H1 (cell line): ENCODE data around the gene MTARC2. TPM values are rescaled to one million over a fixed set of nuclear protein-coding genes. Genes with fewer than 3 reads are reported as not detected.

Experiments
- ASH2L ChIP-seq: fragments of 200-600, 300-600 bp; sonication (generic); IDR thresholded peaks from one replicate; pipeline ENCODE4 v1.7.1; 2017; ENCODE audit warnings: low read length
- BCL11A ChIP-seq, 2 experiments: IDR thresholded peaks; one replicate each; pipeline ENCODE4 v1.6.1; 2011; ENCODE audit warnings: low read depth in 2 of 2, low read length in 2 of 2, mild to moderate bottlenecking in 2 of 2
- BRCA1 ChIP-seq: IDR thresholded peaks from 2 replicates; pipeline ENCODE4 v1.6.1; 2012; ENCODE audit warnings: low read depth, low read length, improper control_type of control experiment
- HDAC2 ChIP-seq, 2 experiments: fragments of 300-600 bp in 1 of 2; sonication (generic) in 1 of 2; IDR thresholded peaks; 2 replicates each; pipeline ENCODE4 v1.6.1; 2011 to 2012; ENCODE audit warnings: low read depth in 2 of 2, low read length in 2 of 2, mild to moderate bottlenecking in 2 of 2, moderate library complexity in 2 of 2, borderline replicate concordance in 1 of 2, inconsistent platforms in 1 of 2
- POLR2AphosphoS5 ChIP-seq: IDR thresholded peaks from 2 replicates; pipeline ENCODE4 v1.6.1; 2011; ENCODE audit warnings: low read depth, low read length
- SAP30 ChIP-seq: fragments of 300-600 bp; sonication (generic); IDR thresholded peaks from 2 replicates; pipeline ENCODE4 v1.7.1; 2012; ENCODE audit warnings: low read length, moderate library complexity, mild to moderate bottlenecking, inconsistent platforms; ENCODE audit not compliant: insufficient read depth, insufficient replicate concordance
- SIX5 ChIP-seq: IDR thresholded peaks from 2 replicates; pipeline ENCODE4 v1.6.1; 2011; ENCODE audit warnings: mild to moderate bottlenecking, low read depth, low read length
- polyA plus RNA-seq, 7 experiments: library from polyadenylated mRNA; depleted of rRNA in 3 of 7; stranded (reverse) in 5 of 7; unstranded in 2 of 7; fragments of >200 nt in 5 of 7; fragments of 200-250 nt in 2 of 7; gene quantifications; 1 replicate in 5 of 7; 2 replicates in 1 of 7; 4 replicates in 1 of 7; pipeline versions ENCODE4 v1.2.1 to v1.2.3, GENCODE V29; 2011 to 2013; ENCODE audit warnings: missing spikeins in 2 of 7, mixed read lengths in 2 of 7
- total RNA-seq: library from RNA; stranded (reverse); fragmentation: NEBNext Ultra II Directional; extraction: Animal tissue kit (Norgen Biotek cat#: 25700); gene quantifications from 2 replicates; pipeline ENCODE4 v1.2.1, GENCODE V29; 2021
- TF ChIP-seq, protein P1 (sequence below): fragments of 300-600 bp; sonication (generic); IDR thresholded peaks from 2 replicates; pipeline ENCODE4 v1.7.1; 2012; ENCODE audit warnings: low read length, moderate library complexity, mild to moderate bottlenecking, inconsistent platforms; ENCODE audit not compliant: insufficient replicate concordance

Gene MTARC2
- total and polyA plus RNA-seq, 2 of the 8 experiments (the other 6 are each of a cell fraction or from before 2014, with no cell fraction given) = 7.2 to 7.9 TPM

DNA sequence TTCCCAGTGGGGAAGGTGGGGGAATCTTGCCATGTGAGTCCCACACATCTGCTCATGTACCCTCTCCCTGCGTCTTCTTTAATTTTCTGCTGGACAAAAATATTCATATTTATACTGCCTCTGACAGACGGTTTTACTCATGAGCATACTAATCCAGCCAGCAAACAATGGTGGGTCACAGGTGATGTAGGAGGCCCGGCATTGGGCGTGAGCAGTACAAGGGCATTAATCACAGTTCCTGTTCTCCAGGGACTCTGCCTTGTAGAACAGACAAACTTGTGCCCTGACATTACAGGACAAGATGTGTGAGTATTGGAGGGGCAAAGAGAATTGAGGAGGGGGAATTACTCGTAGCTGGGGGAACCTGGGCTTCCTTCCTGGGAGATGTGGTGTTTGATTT, 63.6 kb downstream of the MTARC2 start (continued):
- TF ChIP-seq, protein P1, sequence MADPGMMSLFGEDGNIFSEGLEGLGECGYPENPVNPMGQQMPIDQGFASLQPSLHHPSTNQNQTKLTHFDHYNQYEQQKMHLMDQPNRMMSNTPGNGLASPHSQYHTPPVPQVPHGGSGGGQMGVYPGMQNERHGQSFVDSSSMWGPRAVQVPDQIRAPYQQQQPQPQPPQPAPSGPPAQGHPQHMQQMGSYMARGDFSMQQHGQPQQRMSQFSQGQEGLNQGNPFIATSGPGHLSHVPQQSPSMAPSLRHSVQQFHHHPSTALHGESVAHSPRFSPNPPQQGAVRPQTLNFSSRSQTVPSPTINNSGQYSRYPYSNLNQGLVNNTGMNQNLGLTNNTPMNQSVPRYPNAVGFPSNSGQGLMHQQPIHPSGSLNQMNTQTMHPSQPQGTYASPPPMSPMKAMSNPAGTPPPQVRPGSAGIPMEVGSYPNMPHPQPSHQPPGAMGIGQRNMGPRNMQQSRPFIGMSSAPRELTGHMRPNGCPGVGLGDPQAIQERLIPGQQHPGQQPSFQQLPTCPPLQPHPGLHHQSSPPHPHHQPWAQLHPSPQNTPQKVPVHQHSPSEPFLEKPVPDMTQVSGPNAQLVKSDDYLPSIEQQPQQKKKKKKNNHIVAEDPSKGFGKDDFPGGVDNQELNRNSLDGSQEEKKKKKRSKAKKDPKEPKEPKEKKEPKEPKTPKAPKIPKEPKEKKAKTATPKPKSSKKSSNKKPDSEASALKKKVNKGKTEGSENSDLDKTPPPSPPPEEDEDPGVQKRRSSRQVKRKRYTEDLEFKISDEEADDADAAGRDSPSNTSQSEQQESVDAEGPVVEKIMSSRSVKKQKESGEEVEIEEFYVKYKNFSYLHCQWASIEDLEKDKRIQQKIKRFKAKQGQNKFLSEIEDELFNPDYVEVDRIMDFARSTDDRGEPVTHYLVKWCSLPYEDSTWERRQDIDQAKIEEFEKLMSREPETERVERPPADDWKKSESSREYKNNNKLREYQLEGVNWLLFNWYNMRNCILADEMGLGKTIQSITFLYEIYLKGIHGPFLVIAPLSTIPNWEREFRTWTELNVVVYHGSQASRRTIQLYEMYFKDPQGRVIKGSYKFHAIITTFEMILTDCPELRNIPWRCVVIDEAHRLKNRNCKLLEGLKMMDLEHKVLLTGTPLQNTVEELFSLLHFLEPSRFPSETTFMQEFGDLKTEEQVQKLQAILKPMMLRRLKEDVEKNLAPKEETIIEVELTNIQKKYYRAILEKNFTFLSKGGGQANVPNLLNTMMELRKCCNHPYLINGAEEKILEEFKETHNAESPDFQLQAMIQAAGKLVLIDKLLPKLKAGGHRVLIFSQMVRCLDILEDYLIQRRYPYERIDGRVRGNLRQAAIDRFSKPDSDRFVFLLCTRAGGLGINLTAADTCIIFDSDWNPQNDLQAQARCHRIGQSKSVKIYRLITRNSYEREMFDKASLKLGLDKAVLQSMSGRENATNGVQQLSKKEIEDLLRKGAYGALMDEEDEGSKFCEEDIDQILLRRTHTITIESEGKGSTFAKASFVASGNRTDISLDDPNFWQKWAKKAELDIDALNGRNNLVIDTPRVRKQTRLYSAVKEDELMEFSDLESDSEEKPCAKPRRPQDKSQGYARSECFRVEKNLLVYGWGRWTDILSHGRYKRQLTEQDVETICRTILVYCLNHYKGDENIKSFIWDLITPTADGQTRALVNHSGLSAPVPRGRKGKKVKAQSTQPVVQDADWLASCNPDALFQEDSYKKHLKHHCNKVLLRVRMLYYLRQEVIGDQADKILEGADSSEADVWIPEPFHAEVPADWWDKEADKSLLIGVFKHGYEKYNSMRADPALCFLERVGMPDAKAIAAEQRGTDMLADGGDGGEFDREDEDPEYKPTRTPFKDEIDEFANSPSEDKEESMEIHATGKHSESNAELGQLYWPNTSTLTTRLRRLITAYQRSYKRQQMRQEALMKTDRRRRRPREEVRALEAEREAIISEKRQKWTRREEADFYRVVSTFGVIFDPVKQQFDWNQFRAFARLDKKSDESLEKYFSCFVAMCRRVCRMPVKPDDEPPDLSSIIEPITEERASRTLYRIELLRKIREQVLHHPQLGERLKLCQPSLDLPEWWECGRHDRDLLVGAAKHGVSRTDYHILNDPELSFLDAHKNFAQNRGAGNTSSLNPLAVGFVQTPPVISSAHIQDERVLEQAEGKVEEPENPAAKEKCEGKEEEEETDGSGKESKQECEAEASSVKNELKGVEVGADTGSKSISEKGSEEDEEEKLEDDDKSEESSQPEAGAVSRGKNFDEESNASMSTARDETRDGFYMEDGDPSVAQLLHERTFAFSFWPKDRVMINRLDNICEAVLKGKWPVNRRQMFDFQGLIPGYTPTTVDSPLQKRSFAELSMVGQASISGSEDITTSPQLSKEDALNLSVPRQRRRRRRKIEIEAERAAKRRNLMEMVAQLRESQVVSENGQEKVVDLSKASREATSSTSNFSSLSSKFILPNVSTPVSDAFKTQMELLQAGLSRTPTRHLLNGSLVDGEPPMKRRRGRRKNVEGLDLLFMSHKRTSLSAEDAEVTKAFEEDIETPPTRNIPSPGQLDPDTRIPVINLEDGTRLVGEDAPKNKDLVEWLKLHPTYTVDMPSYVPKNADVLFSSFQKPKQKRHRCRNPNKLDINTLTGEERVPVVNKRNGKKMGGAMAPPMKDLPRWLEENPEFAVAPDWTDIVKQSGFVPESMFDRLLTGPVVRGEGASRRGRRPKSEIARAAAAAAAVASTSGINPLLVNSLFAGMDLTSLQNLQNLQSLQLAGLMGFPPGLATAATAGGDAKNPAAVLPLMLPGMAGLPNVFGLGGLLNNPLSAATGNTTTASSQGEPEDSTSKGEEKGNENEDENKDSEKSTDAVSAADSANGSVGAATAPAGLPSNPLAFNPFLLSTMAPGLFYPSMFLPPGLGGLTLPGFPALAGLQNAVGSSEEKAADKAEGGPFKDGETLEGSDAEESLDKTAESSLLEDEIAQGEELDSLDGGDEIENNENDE = no peak
- TF ChIP-seq POLR2AphosphoS5 = no peak
- no peak for TF ChIP-seq HDAC2 (IDR thresholded peaks at IDR 0.05; ENCODE audit: borderline replicate concordance in 1 of 2, low read depth in 2 of 2, low read length in 2 of 2)
- no peak for TF ChIP-seq SIX5
- no peak for TF ChIP-seq ASH2L
- TF ChIP-seq BRCA1 = no peak
- no peak for TF ChIP-seq SAP30
- no peak for TF ChIP-seq BCL11A (IDR thresholded peaks at IDR 0.05; ENCODE audit: low read depth in 2 of 2, low read length in 2 of 2)
